Activated CD4-positive, CD25-positive, alpha-beta regulatory T cell treated with anti-CD3 and anti-CD28 coated beads, Interleukin-2, amount 50 U/mL, for 16 hours (primary cell): ENCODE data around the gene GPR108.

Experiments
- DNase-seq: peaks from one replicate; pipeline ENCODE4 v3.0.0-alpha.2; 2020; ENCODE audit warnings: low read depth, low spot score

Gene GPR108

DNA sequence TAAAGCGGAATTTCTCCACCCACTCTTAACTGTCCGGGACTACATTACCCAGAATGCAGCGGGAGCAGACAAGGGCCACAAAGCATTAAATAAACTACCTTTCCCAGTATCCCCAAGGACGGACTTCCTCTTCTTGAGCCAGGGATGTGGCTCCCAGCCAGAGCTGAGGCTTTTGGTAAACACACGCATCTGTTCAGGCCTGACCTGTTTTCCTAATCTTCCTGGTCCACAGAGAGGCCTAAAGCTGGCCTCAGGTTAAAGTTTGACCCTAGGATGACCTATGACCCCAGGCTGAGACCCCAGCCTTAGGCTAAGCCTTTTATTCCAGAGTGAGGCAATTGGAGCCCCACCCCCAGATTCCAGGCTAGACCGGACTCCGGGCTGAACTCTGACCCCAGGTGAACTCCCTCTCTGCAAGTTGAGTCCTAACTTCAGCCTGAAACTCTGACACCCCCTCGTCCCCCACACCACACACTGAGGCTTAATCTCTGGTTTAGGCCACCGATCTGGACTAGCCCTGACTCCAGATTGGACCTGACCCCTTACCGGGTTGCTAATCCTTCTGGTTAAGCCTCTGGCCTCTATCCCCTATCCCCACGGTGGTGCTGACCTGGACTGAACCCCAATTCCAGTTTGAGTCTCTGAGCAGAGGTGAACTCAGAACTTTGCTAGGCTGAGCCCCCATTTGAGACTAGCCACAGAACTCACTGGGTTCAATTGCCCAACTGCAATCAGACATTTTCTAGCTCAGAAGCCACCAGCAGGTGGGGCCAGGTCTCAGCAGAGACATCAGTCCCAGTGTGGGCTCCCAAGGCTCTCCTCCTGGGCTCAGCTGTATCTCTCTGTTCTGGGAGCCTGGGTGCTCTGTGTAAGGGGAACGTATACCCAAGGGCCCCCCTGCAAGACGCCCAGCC, 750 bp upstream of the GPR108 start:
- DNase-seq, result peak; percentile 55

DNA sequence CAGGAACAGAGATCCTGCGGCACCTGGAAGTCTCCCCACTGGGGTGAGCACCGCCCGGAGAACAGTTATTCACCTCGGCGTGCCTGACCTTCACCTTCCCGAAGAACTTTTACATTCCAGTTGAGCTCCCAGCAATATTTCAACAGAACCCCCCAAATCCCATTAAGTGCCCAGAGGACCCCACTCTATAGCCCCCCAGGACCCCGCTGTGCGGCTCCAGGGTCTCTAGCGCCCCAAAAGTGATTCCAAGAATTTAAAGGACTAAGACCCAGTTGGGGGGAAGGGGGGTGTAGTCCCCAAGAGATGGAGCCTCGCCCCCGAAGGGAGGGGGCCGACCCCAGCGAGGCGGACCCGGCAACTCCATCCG, 480 bp downstream of the GPR108 start:
- DNase-seq, result no peak

DNA sequence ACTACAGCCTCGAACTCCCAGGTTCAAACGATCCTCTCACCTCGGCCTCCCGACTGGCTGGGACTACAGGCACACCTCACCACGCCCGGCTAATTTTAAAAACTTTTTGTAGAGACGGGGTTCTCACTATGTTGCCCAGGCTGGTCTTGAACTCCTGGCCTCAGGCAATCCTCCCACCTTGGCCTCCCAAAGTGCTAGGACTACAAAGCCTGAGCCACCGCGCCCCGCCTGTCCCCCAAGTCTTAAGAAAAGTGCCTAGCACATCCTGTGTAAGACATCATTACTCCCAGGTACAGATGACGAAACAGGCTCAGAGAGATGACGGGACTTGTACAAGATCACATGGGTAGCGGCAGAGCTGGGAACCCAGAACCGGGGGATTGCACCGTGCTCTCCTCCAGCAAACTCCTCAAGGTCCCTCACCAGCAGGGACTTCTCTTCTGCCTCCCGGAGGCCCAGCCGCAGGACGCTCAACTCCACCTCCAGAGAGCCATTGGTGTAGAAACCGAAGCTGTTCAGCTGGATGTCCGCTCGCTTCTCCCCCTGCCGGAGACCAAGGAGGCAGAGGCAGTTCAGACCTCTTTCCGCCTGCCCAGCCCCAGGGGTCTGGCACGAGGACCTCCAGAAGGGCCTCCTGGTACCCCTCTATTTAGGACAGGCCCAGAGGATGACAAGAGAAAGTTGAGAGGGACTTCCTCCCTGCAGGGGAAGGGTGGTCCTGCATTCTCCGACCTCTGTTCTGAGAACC, 1.0 kb downstream of the GPR108 start:
- peak; percentile 47 for DNase-seq

DNA sequence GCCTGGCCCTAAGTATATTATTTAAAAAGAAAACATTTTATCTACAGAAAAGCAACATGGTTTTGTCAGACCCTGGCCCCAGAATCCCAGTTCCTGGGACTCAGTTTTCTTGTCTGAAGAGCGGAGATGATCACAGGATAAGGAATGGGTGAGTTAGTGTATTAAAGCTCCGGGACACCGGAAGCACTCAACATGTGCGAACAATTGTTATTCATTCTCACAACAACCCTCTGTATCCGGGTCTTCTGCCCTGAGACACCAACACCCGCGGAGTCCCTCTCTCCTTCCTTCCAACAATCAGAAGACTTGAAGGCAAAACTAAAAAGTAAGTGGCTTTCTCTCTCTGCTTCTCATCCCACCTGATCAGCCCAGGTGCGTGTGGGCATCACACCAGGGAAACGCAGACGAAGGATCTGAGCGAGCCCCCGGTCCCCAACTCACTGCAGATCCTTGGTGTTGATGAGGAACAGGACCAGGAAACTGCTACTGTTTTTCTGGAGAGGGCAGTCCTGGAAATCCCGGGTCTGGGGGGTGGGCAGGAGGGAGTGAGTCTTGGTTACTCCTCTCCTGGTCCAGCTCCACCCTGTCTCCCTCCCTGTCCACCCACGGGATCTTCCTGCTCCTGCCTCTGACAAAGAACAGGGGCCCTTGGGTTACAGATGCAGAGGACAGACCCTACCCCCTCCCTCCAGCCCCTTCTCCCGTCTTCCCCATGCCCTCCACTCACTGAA, 2.0 kb downstream of the GPR108 start:
- DNase-seq, result no peak

DNA sequence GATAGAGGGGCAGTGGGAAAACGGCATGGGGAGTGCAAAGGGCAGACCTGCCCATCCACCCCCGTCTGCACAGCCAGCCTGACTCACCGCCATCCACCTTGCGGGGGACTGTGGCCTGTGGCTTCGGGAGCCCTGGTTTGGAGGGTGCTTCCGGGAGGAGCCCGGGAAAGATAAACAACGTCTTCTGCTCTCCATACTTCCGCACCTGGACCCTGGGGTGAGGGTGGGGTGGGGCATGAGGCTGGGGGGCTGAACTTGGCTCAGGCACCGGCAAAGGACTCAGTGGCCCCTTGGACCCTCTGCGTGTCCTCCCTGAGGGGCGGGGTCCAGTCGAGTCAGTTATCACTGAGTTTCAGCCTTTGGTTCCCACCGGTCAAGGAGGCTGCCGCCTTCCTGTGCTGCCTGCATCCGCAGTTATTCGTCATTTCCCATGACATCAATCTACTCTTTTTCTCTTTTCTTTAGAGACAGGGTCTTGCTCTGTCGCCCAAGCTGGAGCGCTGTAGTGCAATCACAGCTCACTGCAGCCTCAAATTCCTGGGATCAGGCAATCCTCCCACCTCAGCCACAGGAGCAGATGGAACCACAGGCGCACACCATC, 3.2 kb downstream of the GPR108 start:
- DNase-seq, result no peak

DNA sequence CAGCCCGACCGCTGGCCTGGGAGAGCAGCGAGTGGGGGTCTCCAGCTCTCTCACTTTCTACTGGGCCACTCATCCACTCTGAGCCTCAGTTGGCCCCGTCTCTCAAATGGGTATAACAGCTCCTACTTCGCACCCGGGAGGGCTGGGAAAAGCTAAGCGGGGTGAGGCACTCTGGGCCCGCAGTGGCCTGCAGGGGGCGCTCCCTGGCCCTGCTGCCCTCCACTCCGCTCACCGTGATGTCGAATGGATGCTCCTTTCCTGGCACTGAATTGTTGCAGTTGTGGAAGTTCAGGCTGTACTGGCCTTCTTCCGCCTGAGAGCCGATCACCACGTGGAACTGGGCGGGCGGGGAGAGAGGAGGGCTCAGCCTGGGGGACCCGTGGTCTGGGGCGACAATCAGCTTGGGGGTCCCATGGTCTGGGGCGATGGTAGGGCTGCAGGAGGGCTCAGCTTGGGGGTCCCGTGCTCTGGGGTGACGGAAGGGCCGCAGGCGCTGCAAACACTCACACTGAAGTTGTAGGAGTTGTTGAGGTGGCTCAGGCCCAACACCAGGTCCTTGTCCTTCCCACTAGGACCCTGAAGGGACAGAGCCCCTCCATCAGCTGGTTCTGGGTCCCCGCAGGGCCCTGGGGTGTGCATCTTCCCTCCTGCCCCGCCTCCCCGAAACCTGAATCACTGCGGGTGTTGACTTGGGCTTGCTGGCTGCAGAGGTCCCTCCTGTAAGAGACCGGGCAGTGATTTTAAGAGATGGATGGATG, 3.9 kb downstream of the GPR108 start:
- no peak for DNase-seq

DNA sequence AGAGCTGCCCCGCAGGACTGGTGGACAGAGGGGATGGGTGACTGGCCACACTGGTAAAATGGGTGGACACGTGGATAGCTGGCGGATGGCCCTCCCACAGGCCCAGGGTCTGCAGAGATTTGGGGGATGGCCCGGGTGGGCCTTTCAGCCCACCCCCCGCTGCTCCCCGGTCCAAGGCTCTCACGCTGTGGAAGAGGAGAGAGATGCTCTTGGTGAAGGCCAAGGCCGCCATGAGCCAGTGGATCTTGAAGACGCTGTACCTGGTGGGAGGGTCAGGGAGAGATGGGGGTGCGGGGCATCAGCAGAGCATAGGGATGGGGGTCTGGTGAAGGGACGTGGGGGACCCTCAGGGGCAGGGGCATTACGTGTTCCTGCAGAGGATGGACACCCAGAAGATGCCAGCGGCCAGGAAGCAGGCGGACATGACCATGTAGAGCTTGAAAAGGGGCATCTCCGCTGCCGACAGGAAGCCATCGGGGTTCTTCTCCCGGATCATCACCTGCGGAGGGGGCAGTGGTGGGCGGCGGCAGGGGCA, 4.5 kb downstream of the GPR108 start:
- DNase-seq, result no peak

DNA sequence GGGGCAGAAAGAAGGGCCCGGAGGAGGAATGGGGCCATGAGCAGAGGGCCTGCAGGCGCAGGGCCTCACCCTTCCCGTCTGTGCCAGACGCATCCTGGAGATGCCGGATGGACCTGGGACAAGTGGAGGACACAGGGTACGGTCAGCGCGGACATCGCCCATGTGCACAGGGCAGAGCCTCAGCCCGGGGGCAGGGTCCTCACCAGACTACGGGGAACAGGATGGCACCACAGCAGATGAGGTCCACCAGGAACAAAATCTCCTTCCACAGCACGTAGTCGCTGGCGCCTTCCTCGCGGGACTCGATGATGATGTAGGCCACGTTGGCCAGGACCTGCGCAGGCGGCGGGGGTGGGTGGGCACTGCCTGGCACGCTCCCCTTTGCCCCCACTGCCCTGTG, 5.6 kb downstream of the GPR108 start:
- DNase-seq, result no peak

DNA sequence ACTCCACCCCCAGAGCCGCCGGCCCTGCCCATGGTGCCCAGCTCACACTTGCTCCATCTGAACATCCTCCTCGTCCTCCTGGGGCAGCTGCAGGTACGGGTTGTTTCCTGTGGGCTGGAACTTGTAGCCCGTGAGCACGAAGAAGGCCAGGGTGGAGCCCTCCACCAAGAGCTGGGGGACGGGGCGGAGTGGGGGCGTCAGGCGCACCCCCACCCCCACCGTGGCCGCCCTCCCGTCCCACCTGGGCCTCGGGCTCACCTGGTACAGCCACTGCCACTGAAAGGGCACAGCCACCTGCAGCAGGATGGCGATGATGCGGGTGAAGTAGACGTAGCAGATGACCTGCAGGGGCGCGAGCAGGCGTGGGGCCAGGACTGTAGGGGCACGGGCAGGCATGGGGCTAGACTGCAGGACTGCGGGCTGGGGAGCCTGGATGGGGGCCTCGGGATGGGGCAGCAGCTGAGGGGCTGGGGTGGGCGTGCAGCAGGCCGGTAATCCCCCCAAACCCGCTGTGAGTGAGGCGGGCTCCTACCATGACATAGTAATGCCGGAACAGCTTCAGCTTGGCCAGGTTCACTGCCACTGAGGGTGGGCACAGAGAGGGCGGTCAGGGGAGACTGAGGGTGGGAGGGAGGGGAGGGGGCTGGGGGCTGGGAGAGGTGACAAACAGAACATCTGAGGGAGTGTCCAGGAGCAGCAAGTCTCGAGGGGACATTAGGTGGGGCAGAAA, 6.3 kb downstream of the GPR108 start:
- no peak for DNase-seq

DNA sequence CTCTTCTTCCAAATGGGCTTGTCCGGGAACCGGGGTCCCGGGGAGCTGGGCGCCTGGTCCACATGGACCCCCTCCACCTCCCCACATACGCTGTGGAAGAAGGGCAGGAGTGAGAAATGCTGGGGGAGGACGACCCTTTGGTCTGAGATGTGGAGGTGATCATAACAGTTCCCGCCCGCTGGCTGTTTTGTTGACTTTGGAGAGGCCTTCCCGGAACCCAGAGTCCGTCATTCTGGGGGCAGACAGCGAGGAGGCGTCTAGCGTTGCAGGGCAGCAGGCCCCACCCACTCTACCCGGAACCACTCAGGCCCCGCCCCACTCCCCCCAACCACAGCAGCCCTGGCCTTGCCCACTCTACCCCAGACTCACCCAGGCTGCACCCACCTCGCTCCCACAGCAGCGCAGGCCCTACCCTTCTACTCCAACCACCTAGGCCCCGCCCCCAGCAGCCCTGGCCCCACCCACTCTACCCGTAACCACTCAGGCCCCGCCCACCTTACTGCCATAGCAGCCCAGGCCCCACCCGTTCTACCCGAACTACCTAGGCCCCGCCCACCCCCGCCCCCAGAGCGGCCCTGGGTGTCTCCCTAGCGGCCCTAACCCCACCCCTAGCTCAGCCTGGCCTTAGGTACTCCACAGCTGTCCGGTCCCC, 7.1 kb downstream of the GPR108 start:
- no peak for DNase-seq

DNA sequence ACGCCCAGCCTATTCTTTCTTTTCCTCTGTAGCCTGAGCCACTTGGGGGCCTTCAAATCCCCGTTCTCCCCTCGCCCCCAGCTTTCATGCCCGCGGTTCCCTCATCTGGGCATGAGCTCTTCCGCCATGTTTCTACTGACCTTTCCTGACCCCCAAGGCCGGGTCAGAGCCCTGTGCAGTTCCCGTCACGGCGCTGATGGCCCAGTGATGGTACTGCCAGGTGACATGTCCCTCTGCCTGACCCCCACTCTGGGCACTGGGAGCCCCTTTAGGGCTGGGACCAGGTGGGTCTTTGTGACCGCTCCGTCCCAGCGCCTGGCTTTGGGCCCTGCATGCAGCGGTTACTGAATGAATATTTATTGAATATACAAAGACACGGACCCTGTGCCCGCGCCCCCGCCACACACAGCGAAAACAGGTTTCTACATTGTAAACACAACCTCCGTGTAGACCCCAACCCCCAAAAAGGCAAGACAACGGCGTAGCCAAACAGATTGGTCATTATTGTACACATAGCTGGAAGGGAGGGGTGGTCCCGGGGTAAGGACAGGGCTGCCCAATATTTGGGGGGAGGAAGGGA, 7.7 kb downstream of the GPR108 start:
- DNase-seq, result no peak

DNA sequence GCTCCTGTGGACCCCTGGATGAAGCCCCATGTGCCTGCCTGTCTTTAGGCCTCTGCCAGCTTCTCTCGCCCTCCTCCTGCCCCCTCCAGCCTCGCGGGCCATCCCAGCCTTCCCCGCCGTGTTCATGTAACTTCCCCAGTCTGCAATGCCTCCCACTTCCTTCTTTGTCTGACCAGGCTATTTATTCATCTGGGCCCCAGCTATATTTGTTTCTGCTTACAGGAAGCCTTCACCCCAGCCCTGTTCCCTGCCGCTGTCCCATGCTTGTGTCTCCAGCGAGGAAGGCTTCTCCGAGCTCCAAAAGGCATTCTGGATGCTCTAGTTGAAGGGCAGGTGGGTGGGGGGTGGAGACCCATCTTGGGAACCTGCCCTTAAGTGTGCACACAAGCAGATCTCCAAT, 9.0 kb downstream of the GPR108 start:
- no peak for DNase-seq

DNA sequence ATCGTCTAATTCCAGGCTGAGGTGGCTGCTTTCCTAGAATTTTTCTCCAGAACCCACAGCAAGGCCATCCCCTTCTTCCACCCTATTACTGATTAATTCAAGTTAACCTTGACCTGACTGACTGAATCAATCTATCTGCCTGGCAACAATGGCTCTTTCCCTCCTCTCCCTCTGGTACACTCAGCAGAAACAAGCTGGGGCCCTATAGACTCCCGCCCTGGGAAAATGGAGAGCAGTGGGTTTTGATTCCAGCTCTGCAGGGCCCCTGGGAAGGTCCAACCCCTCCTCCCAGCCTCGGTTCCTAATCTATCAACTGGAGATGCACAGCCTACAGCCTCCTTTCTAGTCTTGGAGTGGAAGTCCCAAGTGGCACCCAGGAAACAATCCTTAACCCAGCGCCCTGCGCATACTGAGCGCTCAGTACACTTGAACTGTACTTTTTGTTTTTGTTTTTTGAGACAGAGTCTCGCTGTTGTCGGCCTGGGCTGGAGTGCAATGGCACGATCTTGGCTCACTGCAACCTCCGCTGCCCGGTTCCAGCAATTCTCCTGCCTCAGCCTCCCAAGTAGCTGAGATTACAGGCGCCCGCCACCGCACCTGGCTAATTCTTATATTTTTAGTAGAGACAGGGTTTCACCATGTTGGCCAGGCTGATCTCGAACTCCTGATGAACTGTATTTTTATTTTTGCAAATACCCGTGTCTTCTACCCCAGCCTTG, 11.7 kb downstream of the GPR108 start:
- DNase-seq, result no peak

DNA sequence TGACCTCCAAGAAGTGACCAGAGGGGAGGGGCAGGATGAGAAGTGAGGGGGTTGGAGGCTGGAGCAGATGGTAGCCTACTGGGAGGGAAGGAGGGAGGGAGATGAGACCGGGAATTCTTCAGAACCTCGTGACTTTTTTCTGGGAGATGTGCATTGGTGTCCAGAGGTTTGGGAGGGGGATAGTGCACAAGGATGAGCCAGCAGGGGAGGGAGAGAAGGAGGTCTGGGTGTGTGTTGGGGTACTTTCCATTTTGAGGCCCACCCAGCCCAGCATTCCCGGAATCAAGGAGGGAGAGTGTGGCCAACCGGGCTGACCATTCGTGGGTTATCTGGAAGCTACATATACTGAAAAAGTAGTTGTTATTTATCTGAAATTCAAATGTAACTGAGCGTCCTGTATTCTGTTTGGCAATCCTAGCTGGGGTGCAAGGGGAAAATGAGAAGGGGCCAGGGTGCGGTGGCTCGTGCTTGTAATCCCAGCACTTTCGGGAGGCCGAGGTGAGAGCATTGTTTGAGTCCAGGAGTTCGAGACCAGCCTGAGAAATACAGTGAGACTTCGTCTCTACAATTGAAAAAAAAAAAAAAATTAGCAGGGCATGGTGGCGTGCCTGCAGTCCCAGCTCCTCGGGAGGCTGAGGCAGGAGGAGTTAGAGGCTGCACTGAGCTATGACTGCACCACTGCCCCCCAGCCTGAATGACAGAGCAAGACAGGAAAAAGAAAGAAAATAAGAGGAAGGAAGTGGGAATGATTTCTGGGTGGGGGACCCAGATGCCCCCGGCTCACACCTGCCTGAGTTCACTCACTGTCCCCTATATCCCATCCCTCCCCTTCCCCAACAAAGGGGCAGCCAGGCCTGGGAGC, 12.5 kb downstream of the GPR108 start:
- no peak for DNase-seq

DNA sequence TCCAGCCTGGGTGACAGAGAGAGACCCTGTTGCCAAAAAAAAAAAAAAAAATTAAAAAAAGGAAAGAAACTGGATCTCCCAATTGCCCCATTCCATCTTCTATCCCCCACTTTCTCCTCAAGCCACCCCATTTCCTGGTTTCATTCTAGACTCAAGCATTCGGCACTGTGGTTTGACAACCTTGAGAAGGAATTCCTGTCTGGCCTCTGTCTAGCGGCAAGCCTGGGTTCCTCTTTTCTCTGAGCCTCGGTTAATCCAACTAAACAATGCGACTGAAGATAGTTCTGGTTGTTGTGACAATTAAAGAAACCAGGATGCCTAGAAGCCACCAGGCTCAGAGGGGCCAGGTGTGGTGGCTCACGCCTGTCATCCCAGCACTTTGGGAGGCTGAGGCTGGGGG, 13.6 kb downstream of the GPR108 start:
- no peak for DNase-seq

DNA sequence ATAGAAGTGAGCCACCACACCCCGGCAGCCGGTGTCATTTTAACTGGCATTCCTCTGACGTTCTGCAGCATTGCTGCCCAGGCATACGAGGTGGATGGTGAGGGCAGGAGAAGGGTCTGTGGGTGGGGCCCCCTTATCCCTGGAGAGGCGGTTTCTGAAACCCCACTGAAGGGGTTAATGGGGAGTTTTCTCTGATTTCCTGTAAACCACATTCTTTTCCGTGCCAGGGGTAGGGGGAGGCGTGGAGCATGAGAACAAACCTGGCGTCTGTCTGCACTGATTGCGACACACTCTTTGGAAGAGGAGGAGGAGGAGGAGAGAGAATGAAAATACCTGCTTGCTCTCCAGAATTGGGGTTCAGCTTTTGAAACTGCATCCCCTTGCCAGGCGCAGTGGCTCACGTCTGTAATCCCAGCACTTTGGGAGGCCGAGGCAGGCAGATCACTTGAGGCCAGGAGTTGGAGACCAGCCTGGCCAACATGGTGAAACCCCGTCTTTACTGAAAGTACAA, 14.2 kb downstream of the GPR108 start:
- no peak for DNase-seq

DNA sequence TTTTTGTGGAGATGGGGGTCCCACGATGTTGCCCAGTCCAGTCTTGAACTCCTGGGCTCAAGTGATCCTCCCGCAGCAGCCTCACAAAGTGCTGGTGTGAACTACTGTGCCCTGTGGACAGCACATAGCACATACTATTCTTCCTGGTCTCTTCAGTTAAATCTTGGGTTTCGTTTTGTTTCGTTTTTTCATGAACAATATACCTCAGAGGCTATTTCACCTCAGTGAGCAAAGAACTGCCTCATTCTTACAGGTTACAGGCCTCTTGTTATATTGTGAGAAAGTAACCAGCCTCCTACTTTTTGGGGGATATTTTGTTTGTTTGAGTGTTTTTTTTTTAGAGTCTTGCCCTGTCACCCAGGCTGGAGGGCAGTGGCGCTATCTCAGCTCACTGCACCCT, 15.6 kb downstream of the GPR108 start:
- DNase-seq, result no peak

DNA sequence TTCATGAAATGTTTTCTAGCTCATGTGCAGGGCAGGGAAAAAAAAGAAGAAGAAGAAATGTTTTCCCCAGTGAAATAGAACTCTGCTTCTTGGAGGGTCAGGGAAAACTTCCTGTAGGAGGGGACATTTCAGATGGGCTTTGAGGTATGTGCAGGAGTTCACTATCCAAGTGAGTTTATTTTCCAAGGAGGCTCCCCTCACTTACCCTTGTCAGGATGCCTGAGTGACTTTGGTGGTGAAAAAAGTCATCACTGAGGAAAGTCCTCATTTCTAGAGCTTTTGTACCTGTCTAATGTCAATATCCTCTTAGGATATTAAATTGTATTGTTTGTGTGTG, 16.3 kb downstream of the GPR108 start:
- DNase-seq, result no peak
